HG02973 (cell line): Measurements from ENCODE around the gene SPEG.
A peak's percentile ranks its signal among the peaks of the same experiment; 100 is the strongest.

Source experiments
- ATAC-seq: cut with Tn5 transposase; IDR thresholded peaks from one replicate; pipeline ENCODE4 v1.9.1; 2021; ENCODE audit warnings: moderate library complexity; ENCODE audit not compliant: unreplicated experiment

SPEG gene

GRCh38 chr2:219493086-219493485 is 58.4 kb downstream of the SPEG start:
- ATAC-seq = no peak

GRCh38 chr2:219494952-219495530 is 60.4 kb downstream of the SPEG start:
- ATAC-seq = no peak

- ATAC-seq = no peak
These were observed 61.0 kb downstream of the SPEG start for GRCh38 chr2:219495531-219496122.

- ATAC-seq = no peak
These were observed 61.7 kb downstream of the SPEG start for GRCh38 chr2:219496247-219496824.

GRCh38 chr2:219496825-219497494 is 62.3 kb downstream of the SPEG start:
- ATAC-seq = no peak

- ATAC-seq = peak; percentile 11
These were observed 63.0 kb downstream of the SPEG start for GRCh38 chr2:219497495-219498279.

GRCh38 chr2:219498280-219499057 is 63.8 kb downstream of the SPEG start, which contains the start of gene GMPPA:
GMPPA (plus strand) TSS chr2:219498891; CDS start chr2:219499976, 1,085 bp downstream.
- ATAC-seq = peak; percentile 94

GRCh38 chr2:219499058-219499307 is 64.3 kb downstream of the SPEG start:
- no peak for ATAC-seq

- no peak for ATAC-seq
These were observed 64.9 kb downstream of the SPEG start for GRCh38 chr2:219499555-219499954.

- no peak for ATAC-seq
These were observed 65.5 kb downstream of the SPEG start for GRCh38 chr2:219500135-219500534.

GRCh38 chr2:219501849-219502248 is 67.2 kb downstream of the SPEG start:
- ATAC-seq = no peak

- ATAC-seq = no peak
These were observed 68.0 kb downstream of the SPEG start for GRCh38 chr2:219502618-219503017.

GRCh38 chr2:219505585-219505984 is 70.9 kb downstream of the SPEG start:
- no peak for ATAC-seq

- ATAC-seq = no peak
These were observed 71.6 kb downstream of the SPEG start for GRCh38 chr2:219506153-219506801.

GRCh38 chr2:219506802-219507526 is 72.3 kb downstream of the SPEG start:
- ATAC-seq = no peak

- no peak for ATAC-seq
These were observed 73.2 kb downstream of the SPEG start for GRCh38 chr2:219507581-219508443.

- ATAC-seq = no peak
These were observed 73.7 kb downstream of the SPEG start for GRCh38 chr2:219508444-219508734.

- peak; percentile 12 for ATAC-seq
These were observed 74.5 kb downstream of the SPEG start for GRCh38 chr2:219508971-219509779.
